HepG2 (cell line): Measurements from ENCODE around the gene OR2AT4. TPM values are rescaled to one million over a fixed set of nuclear protein-coding genes. Genes with fewer than 3 reads are reported as not detected.

Experiments used
- ARNT2 ChIP-seq: sonication (generic); formaldehyde crosslinking; IDR thresholded peaks from 2 replicates; pipeline ENCODE4 v1.8.0; 2022; ENCODE audit warnings: mild to moderate bottlenecking, low read depth, missing genetic modification reagents, moderate library complexity
- CBFB ChIP-seq: sonication (generic); formaldehyde crosslinking; IDR thresholded peaks from 2 replicates; pipeline ENCODE4 v1.4.0; 2020; ENCODE audit warnings: missing genetic modification reagents
- CENPT ChIP-seq: sonication (generic); formaldehyde crosslinking; IDR thresholded peaks from 2 replicates; pipeline ENCODE4 v1.8.0; 2022; ENCODE audit warnings: low read depth, mild to moderate bottlenecking, moderate library complexity, missing genetic modification reagents
- GABPB1 ChIP-seq: IDR thresholded peaks from 2 replicates; pipeline ENCODE4 v1.6.1; 2016; ENCODE audit warnings: mild to moderate bottlenecking, missing genetic modification reagents, moderate library complexity, missing compliant biosample characterization
- GPN1 ChIP-seq: sonication (generic); formaldehyde crosslinking; IDR thresholded peaks from 2 replicates; pipeline ENCODE4 v1.5.1; 2020; ENCODE audit warnings: missing genetic modification reagents, borderline replicate concordance
- JUND ChIP-seq: sonication (generic); formaldehyde crosslinking; IDR thresholded peaks from 2 replicates; pipeline ENCODE4 v1.8.0; 2022; ENCODE audit warnings: mild to moderate bottlenecking, missing genetic modification reagents
- MAFG ChIP-seq: sonication (generic); formaldehyde crosslinking; IDR thresholded peaks from 2 replicates; pipeline ENCODE4 v1.5.1; 2020; ENCODE audit warnings: mild to moderate bottlenecking, missing genetic modification reagents
- RBFOX2 ChIP-seq: fragments of 200-400 bp; formaldehyde crosslinking; IDR thresholded peaks from 2 replicates; pipeline ENCODE4 v1.6.1; 2017; ENCODE audit warnings: low read depth, mild to moderate bottlenecking, low read length
- SATB2 ChIP-seq: sonication (generic); formaldehyde crosslinking; IDR thresholded peaks from 2 replicates; pipeline ENCODE4 v1.5.0; 2020; ENCODE audit warnings: missing genetic modification reagents
- SIX4 ChIP-seq: sonication (generic); formaldehyde crosslinking; IDR thresholded peaks from 2 replicates; pipeline ENCODE4 v1.4.0; 2020; ENCODE audit warnings: missing genetic modification reagents
- SKI ChIP-seq: fragments of 450-650 bp; IDR thresholded peaks from one replicate; pipeline ENCODE4 v1.6.1; 2018; ENCODE audit warnings: mild to moderate bottlenecking; ENCODE audit not compliant: partially characterized antibody
- SMC3 ChIP-seq: IDR thresholded peaks from 2 replicates; pipeline ENCODE4 v1.6.1; 2011; ENCODE audit warnings: low read length, improper control_type of control experiment
- TOE1 ChIP-seq: sonication (generic); formaldehyde crosslinking; IDR thresholded peaks from 2 replicates; pipeline ENCODE4 v1.4.0; 2020; ENCODE audit warnings: mild to moderate bottlenecking, missing genetic modification reagents
- TOPORS ChIP-seq: sonication (generic); formaldehyde crosslinking; IDR thresholded peaks from 2 replicates; pipeline ENCODE4 v1.8.0; 2023; ENCODE audit warnings: mild to moderate bottlenecking, missing genetic modification reagents
- ZFYVE20 ChIP-seq: sonication (generic); formaldehyde crosslinking; IDR thresholded peaks from 2 replicates; pipeline ENCODE4 v1.8.0; 2023; ENCODE audit warnings: low read depth, mild to moderate bottlenecking, moderate library complexity, missing genetic modification reagents, borderline replicate concordance
- ZMYM2 ChIP-seq: sonication (generic); formaldehyde crosslinking; IDR thresholded peaks from 2 replicates; pipeline ENCODE4 v1.8.0; 2022; ENCODE audit warnings: mild to moderate bottlenecking, missing genetic modification reagents
- ZNF142 ChIP-seq: sonication (generic); formaldehyde crosslinking; IDR thresholded peaks from 2 replicates; pipeline ENCODE4 v1.4.0; 2020; ENCODE audit warnings: missing genetic modification reagents
- ZNF350 ChIP-seq: sonication (generic); formaldehyde crosslinking; IDR thresholded peaks from 2 replicates; pipeline ENCODE4 v1.4.0; 2020; ENCODE audit warnings: mild to moderate bottlenecking, low read depth, missing genetic modification reagents, borderline replicate concordance
- ZNF772 ChIP-seq: sonication (generic); formaldehyde crosslinking; IDR thresholded peaks from 2 replicates; pipeline ENCODE4 v1.5.0; 2020; ENCODE audit warnings: mild to moderate bottlenecking, missing genetic modification reagents
- ZZZ3 ChIP-seq: sonication (generic); formaldehyde crosslinking; IDR thresholded peaks from 2 replicates; pipeline ENCODE4 v1.4.0; 2020; ENCODE audit warnings: missing genetic modification reagents, mild to moderate bottlenecking, borderline replicate concordance
- polyA plus RNA-seq, 8 experiments: library from polyadenylated mRNA; depleted of rRNA in 3 of 8; stranded (reverse) in 7 of 8; unstranded in 1 of 8; fragments of >200 nt; fragmentation: Illumina TruSeq in 4 of 8; extraction: Trizol in 4 of 8; gene quantifications; 2 replicates each; pipeline versions ENCODE4 v1.2.1 to v1.2.3, GENCODE V29; 2011 to 2016; ENCODE audit warnings: low read depth in 4 of 8, missing spikeins in 1 of 8, mixed read lengths in 1 of 8; ENCODE audit not compliant: insufficient read depth in 1 of 8
- total RNA-seq, 5 experiments: library from RNA; depleted of rRNA; stranded (reverse); fragments of >200 nt; fragmentation: Illumina TruSeq; extraction: Trizol; gene quantifications; 2 replicates each; pipeline ENCODE4 v1.2.3, GENCODE V29; 2016; ENCODE audit warnings: low read depth in 1 of 5
- TF ChIP-seq, protein P1 (sequence below): sonication (generic); formaldehyde crosslinking; IDR thresholded peaks from 2 replicates; pipeline ENCODE4 v1.9.0; 2022; ENCODE audit warnings: missing genetic modification reagents, mild to moderate bottlenecking, borderline replicate concordance
- TF ChIP-seq, protein P2 (sequence below): sonication (generic); formaldehyde crosslinking; IDR thresholded peaks from 2 replicates; pipeline ENCODE4 v1.5.0; 2020; ENCODE audit warnings: missing genetic modification reagents

OR2AT4 gene
- total and polyA plus RNA-seq, 2 of the 13 experiments (the other 11 are each of a cell fraction or from before 2014, with no cell fraction given): not detected

- TF ChIP-seq SATB2 (CRISPR knock-in tag): no peak
- no peak for TF ChIP-seq MAFG
- TF ChIP-seq SKI: no peak
- no peak for TF ChIP-seq TOE1 (CRISPR knock-in tag)
- TF ChIP-seq CENPT (CRISPR knock-in tag): no peak
- no peak for TF ChIP-seq TOPORS (CRISPR knock-in tag)
- peak; percentile 38; the same call in 1 of the 2 replicates for TF ChIP-seq GABPB1 (CRISPR knock-in tag)
- no peak for TF ChIP-seq ZNF772
- TF ChIP-seq GPN1: no peak
- TF ChIP-seq, protein P1, sequence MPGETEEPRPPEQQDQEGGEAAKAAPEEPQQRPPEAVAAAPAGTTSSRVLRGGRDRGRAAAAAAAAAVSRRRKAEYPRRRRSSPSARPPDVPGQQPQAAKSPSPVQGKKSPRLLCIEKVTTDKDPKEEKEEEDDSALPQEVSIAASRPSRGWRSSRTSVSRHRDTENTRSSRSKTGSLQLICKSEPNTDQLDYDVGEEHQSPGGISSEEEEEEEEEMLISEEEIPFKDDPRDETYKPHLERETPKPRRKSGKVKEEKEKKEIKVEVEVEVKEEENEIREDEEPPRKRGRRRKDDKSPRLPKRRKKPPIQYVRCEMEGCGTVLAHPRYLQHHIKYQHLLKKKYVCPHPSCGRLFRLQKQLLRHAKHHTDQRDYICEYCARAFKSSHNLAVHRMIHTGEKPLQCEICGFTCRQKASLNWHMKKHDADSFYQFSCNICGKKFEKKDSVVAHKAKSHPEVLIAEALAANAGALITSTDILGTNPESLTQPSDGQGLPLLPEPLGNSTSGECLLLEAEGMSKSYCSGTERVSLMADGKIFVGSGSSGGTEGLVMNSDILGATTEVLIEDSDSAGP (CRISPR knock-in tag): no peak; the same call in 1 of the 2 replicates
- TF ChIP-seq, protein P2, sequence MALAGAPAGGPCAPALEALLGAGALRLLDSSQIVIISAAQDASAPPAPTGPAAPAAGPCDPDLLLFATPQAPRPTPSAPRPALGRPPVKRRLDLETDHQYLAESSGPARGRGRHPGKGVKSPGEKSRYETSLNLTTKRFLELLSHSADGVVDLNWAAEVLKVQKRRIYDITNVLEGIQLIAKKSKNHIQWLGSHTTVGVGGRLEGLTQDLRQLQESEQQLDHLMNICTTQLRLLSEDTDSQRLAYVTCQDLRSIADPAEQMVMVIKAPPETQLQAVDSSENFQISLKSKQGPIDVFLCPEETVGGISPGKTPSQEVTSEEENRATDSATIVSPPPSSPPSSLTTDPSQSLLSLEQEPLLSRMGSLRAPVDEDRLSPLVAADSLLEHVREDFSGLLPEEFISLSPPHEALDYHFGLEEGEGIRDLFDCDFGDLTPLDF: no peak
- TF ChIP-seq SIX4 (CRISPR knock-in tag): no peak
- TF ChIP-seq CBFB (CRISPR knock-in tag): 0 out of 2 replicates have a peak, but pooled peaks have one; percentile 23
- TF ChIP-seq JUND (CRISPR knock-in tag): no peak
- TF ChIP-seq ZNF142 (CRISPR knock-in tag): no peak
- TF ChIP-seq SMC3: peak; percentile 82
- TF ChIP-seq RBFOX2: no peak
- no peak for TF ChIP-seq ZZZ3
- TF ChIP-seq ZNF350: no peak; the same call in 1 of the 2 replicates
- TF ChIP-seq ZFYVE20: no peak
- TF ChIP-seq ARNT2 (CRISPR knock-in tag): 0 out of 2 replicates have a peak, but pooled peaks have one; percentile 27
- TF ChIP-seq ZMYM2 (CRISPR knock-in tag): no peak
Observed at GRCh38 chr11:75140269-75141138, 43.8 kb upstream of the OR2AT4 start (continued).
